Stimulated activated naive B cell treated with anti-CD40 and anti-IgM and Interleukin-4, amounts not matched to agents 10 μg/mL and 1 μg/mL and 100 μg/mL, for 72 hours (primary cell): ENCODE measurements around the gene DDX31.

ENCODE experiments used
- ATAC-seq, 2 donors: fragments of 150-1000 bp; cut with Tn5 transposase; replicated peaks; 2 replicates each; pipeline ENCODE4 v1.10.0; 2021; ENCODE audit warnings: moderate library complexity in 1 of 2
- DNase-seq: peaks from one replicate; pipeline ENCODE4 v3.0.0; 2021
- H3K27ac Mint-ChIP-seq: one replicate; pipeline ENCODE4 v1.8.0; 2022; ENCODE audit warnings: mild to moderate bottlenecking, mixed read lengths
- H3K27me3 Mint-ChIP-seq, 2 donors: one replicate each; pipeline ENCODE4 v1.8.0; 2022; ENCODE audit warnings: mixed read lengths in 2 of 2
- H3K36me3 Mint-ChIP-seq, 2 donors: one replicate each; pipeline ENCODE4 v1.8.0; 2022; ENCODE audit warnings: mixed read lengths in 2 of 2, mild to moderate bottlenecking in 1 of 2
- H3K4me1 Mint-ChIP-seq, 2 donors: one replicate each; pipeline ENCODE4 v1.8.0; 2022; ENCODE audit warnings: mixed read lengths in 2 of 2, mild to moderate bottlenecking in 1 of 2
- H3K4me3 Mint-ChIP-seq, 2 donors: one replicate each; pipeline ENCODE4 v1.8.0; 2022; ENCODE audit warnings: mild to moderate bottlenecking in 2 of 2, mixed read lengths in 2 of 2, moderate library complexity in 1 of 2
- H3K9me3 Mint-ChIP-seq, 2 donors: one replicate each; pipeline ENCODE4 v1.8.0; 2022; ENCODE audit warnings: mixed read lengths in 2 of 2, mild to moderate bottlenecking in 1 of 2

The DDX31 gene

DNA sequence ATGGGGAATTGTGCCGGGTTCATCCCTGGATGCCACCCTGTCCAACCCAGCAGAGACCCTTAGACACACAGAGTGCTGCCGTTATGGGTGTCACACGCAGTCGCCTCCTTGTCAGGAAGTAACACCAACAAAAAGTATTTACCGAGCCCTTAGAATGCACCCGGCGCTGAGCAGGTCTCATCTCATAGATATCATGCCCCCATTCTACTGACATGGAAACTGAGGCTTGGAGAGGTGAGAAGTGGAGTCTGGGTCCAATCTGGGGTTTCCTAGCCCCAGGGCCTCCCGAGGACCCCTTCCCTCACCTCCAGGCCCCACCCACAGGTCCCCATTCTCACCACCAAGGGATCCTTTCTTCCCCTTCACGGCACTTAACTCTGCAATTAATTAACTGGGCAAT is 124.2 kb downstream of the DDX31 start:
- no peak for ATAC-seq
- Mint-ChIP-seq H3K36me3 (no peaks in the 10 kb centered on the region), H3K9me3 (no peaks in the 10 kb centered on the region), H3K4me3 (no peak overlapping the region), H3K27ac (no peak overlapping the region), H3K27me3 (peaks cover 23 to 48% of the 10 kb centered on the region in 2 donors), H3K4me1 (peaks cover 3 to 9% of the 10 kb centered on the region in 2 donors)
- no peak for DNase-seq

GRCh38 chr9:132543960-132544359 is 125.8 kb downstream of the DDX31 start:
- H3K9me3 Mint-ChIP-seq: no peaks in the 10 kb centered on the region
- no peaks in the 10 kb centered on the region for H3K36me3 Mint-ChIP-seq
- peaks cover 23 to 48% of the 10 kb centered on the region in 2 donors for H3K27me3 Mint-ChIP-seq
- H3K4me3 Mint-ChIP-seq: no peak overlapping the region
- ATAC-seq (no peak), DNase-seq (no peak)
- no peak overlapping the region for H3K27ac Mint-ChIP-seq
- peaks cover 3 to 9% of the 10 kb centered on the region in 2 donors for H3K4me1 Mint-ChIP-seq

- ATAC-seq: no peak
- H3K27me3 Mint-ChIP-seq: peaks cover 23 to 48% of the 10 kb centered on the region in 2 donors
Measured at GRCh38 chr9:132543251-132543650, 126.5 kb downstream of the DDX31 start.

More at GRCh38 chr9:132543251-132543650, 126.5 kb downstream of the DDX31 start:
- no peak for DNase-seq
- Mint-ChIP-seq H3K4me1 (peaks cover 3 to 9% of the 10 kb centered on the region in 2 donors), H3K9me3 (no peaks in the 10 kb centered on the region), H3K27ac (no peak overlapping the region), H3K4me3 (no peak overlapping the region), H3K36me3 (no peaks in the 10 kb centered on the region)
